Measurements from ENCODE around the gene OTOGL.

DNA sequence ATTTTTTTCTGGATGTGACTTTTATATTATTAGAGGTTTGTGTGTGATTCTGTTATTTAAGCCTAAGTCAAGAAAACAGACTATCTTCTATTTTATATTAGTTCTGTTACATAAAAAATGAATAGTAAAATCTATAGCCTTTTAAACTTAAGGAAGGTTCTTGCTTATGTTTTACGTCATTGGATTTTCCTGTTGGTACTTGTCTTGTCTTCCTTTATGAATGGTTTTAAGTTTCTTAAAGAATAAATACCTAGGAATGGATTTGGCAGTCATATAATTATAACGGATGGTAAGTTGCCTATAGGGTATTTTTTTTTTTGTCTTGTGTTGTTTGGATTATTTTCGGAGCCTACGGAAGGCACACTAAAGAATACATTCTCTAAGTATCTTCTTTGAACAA, 182.9 kb downstream of the OTOGL start:
- TF ChIP-seq, protein P1, sequence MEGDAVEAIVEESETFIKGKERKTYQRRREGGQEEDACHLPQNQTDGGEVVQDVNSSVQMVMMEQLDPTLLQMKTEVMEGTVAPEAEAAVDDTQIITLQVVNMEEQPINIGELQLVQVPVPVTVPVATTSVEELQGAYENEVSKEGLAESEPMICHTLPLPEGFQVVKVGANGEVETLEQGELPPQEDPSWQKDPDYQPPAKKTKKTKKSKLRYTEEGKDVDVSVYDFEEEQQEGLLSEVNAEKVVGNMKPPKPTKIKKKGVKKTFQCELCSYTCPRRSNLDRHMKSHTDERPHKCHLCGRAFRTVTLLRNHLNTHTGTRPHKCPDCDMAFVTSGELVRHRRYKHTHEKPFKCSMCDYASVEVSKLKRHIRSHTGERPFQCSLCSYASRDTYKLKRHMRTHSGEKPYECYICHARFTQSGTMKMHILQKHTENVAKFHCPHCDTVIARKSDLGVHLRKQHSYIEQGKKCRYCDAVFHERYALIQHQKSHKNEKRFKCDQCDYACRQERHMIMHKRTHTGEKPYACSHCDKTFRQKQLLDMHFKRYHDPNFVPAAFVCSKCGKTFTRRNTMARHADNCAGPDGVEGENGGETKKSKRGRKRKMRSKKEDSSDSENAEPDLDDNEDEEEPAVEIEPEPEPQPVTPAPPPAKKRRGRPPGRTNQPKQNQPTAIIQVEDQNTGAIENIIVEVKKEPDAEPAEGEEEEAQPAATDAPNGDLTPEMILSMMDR (IDR thresholded peaks at IDR 0.05; ENCODE audit: low read length) = no peak
- no peak for TF ChIP-seq EZH2 (IDR thresholded peaks at IDR 0.05; ENCODE audit: borderline replicate concordance, low read length)
